NCI-H146 (cell line): ENCODE results near the gene FOXL1.

Experiments used
- DNase-seq: peaks from one replicate; lab custom pipeline; 2025; lab: John Stamatoyannopoulos, UW

Gene FOXL1

GRCh38 chr16:86549076-86549892 lies 29.1 kb upstream of the FOXL1 start:
- DNase-seq, result no peak

GRCh38 chr16:86549893-86550190 lies 28.5 kb upstream of the FOXL1 start:
- DNase-seq, result no peak

GRCh38 chr16:86550281-86550680 lies 28.1 kb upstream of the FOXL1 start:
- no peak for DNase-seq

GRCh38 chr16:86553356-86553755 lies 25.0 kb upstream of the FOXL1 start:
- no peak for DNase-seq

GRCh38 chr16:86554599-86554916 lies 23.8 kb upstream of the FOXL1 start:
- no peak for DNase-seq

- DNase-seq, result peak; percentile 81
Measured at GRCh38 chr16:86554917-86555703, 23.2 kb upstream of the FOXL1 start, which contains the start of gene MTHFSD. Gene MTHFSD, minus strand, starts transcription at chr16:86555235. Its CDS starts 51 bp downstream, at chr16:86555184.

GRCh38 chr16:86555704-86556075 lies 22.7 kb upstream of the FOXL1 start:
- DNase-seq, result peak; percentile 7

GRCh38 chr16:86556576-86556975 lies 21.8 kb upstream of the FOXL1 start:
- no peak for DNase-seq

- DNase-seq, result no peak
Measured at GRCh38 chr16:86557587-86557986, 20.8 kb upstream of the FOXL1 start.

GRCh38 chr16:86558355-86559193 lies 19.8 kb upstream of the FOXL1 start:
- DNase-seq, result no peak

GRCh38 chr16:86559802-86560305 lies 18.5 kb upstream of the FOXL1 start:
- DNase-seq, result no peak

GRCh38 chr16:86562356-86562755 lies 16.0 kb upstream of the FOXL1 start:
- no peak for DNase-seq

GRCh38 chr16:86563469-86564345 lies 14.6 kb upstream of the FOXL1 start:
- peak; percentile 79 for DNase-seq

GRCh38 chr16:86565181-86565631 lies 13.1 kb upstream of the FOXL1 start:
- no peak for DNase-seq

GRCh38 chr16:86565644-86566511 lies 12.5 kb upstream of the FOXL1 start:
- no peak for DNase-seq

- no peak for DNase-seq
Measured at GRCh38 chr16:86566601-86566965, 11.8 kb upstream of the FOXL1 start, which contains the start of gene FOXC2. Gene FOXC2, plus strand, starts transcription at chr16:86566829. Its CDS starts 507 bp downstream, at chr16:86567336.

- no peak for DNase-seq
Measured at GRCh38 chr16:86566966-86567700, 11.2 kb upstream of the FOXL1 start.

GRCh38 chr16:86567701-86568581 lies 10.4 kb upstream of the FOXL1 start:
- no peak for DNase-seq
